Lung (tissue), 12 donors: ENCODE results near the gene GABBR2. TPM values are rescaled to one million over a fixed set of nuclear protein-coding genes. Genes with fewer than 3 reads are reported as not detected.
"Not testable (repeated sequence)": the region's sequence is repeated elsewhere in the genome, so short reads cannot be mapped to it uniquely, and the experiment has no call there.

Source experiments
- ATAC-seq: fragments of 200-7000 bp; cut with Tn5 transposase; one replicate; pipeline ENCODE4 v1.9.1; 2020; ENCODE audit warnings: moderate number of reproducible peaks; ENCODE audit not compliant: insufficient read depth, low FRiP score
- DNase-seq, 3 donors: peaks; one replicate each; pipeline ENCODE4 v3.0.0-alpha.2; 2013 to 2017
- H3K27ac ChIP-seq, 2 donors: one replicate each; pipeline ENCODE4 v1.5.1; 2013; ENCODE audit warnings: mild to moderate bottlenecking in 2 of 2, moderate library complexity in 2 of 2, control low read depth in 1 of 2, inconsistent platforms in 1 of 2, low read depth in 1 of 2, low read length in 1 of 2
- H3K27me3 ChIP-seq, 3 donors: one replicate each; pipeline ENCODE4 v1.5.1; 2013; ENCODE audit warnings: low read length in 2 of 3; ENCODE audit not compliant: control insufficient read depth in 3 of 3, insufficient read depth in 3 of 3
- H3K36me3 ChIP-seq, 4 donors: one replicate each; pipeline ENCODE4 v1.5.1; 2013; ENCODE audit warnings: low read length in 4 of 4, mild to moderate bottlenecking in 1 of 4, moderate library complexity in 1 of 4; ENCODE audit not compliant: control insufficient read depth in 4 of 4, insufficient read depth in 4 of 4
- H3K4me1 ChIP-seq, 5 donors: one replicate each; pipeline ENCODE4 v1.5.1; 2013; ENCODE audit warnings: low read length in 5 of 5, mild to moderate bottlenecking in 2 of 5, moderate library complexity in 1 of 5; ENCODE audit not compliant: control insufficient read depth in 5 of 5, insufficient read depth in 5 of 5
- H3K4me3 ChIP-seq: one replicate; pipeline ENCODE4 v1.5.1; 2013; ENCODE audit warnings: mild to moderate bottlenecking, control low read depth, moderate library complexity
- H3K9ac ChIP-seq, 2 donors: one replicate each; pipeline ENCODE4 v1.5.1; 2013; ENCODE audit warnings: low read length in 2 of 2, control low read depth in 1 of 2; ENCODE audit not compliant: insufficient read depth in 1 of 2
- H3K9me3 ChIP-seq, 4 donors: one replicate each; pipeline ENCODE4 v1.5.1; 2013; ENCODE audit warnings: low read length in 3 of 4, mild to moderate bottlenecking in 1 of 4, moderate library complexity in 1 of 4; ENCODE audit not compliant: control insufficient read depth in 4 of 4, insufficient read depth in 3 of 4
- WGBS, 2 donors: extraction: QIAGEN DNeasy Blood & Tissue Kit; methylation state at CpG; one replicate each; pipeline ENCODE4 v1.1.7; 2013; 5-methylcytosine and 5-hydroxymethylcytosine counted together
- polyA plus RNA-seq, 2 donors: library from polyadenylated mRNA; stranded (reverse); fragments of 200-250 nt; gene quantifications; one replicate each; pipeline ENCODE4 v1.2.1, GENCODE V29; 2013
- total RNA-seq, 2 donors: library from RNA; depleted of rRNA in 1 of 2; stranded (reverse); fragments of >200 nt in 1 of 2; gene quantifications; one replicate each; pipeline ENCODE4 v1.2.1, GENCODE V29; 2014 to 2021
- TF ChIP-seq, protein P1 (sequence below): IDR thresholded peaks from 2 replicates; pipeline ENCODE4 v1.5.1; 2012; ENCODE audit warnings: mild to moderate bottlenecking; ENCODE audit errors: control extremely low read depth, extremely low read depth
- donor health status: control.
- donor health status: control.
- donor health status: Bipolar disorder and iron deficiency.
- donor health status: healthy.
- donor health status: DM: yes; HTN: yes; CAD: no.

Gene GABBR2
- total and polyA plus RNA-seq, 4 donors: 0.40 to 1.8 (median 0.64) TPM

GRCh38 chr9:98656511-98656910, 52.2 kb downstream of the GABBR2 start:
- 79 to 93% methylated on average over 2 of the region's 2 CpGs for WGBS, 2 donors
- Histone ChIP-seq H3K4me3 (no peak overlapping the region), H3K36me3 (no peaks in the 10 kb centered on the region), H3K27me3 (no peaks in the 10 kb centered on the region), H3K4me1 (peaks cover 0 to 7% (median 4%) of the 10 kb centered on the region in 5 donors), H3K9me3 (peaks cover 0 to 2% (median 0%) of the 10 kb centered on the region in 4 donors), H3K27ac (no peak overlapping the region), H3K9ac (no peak overlapping the region)
- ATAC-seq (no peak), DNase-seq (peak in 1 of 3 donors; percentile 4)
- TF ChIP-seq, protein P1, sequence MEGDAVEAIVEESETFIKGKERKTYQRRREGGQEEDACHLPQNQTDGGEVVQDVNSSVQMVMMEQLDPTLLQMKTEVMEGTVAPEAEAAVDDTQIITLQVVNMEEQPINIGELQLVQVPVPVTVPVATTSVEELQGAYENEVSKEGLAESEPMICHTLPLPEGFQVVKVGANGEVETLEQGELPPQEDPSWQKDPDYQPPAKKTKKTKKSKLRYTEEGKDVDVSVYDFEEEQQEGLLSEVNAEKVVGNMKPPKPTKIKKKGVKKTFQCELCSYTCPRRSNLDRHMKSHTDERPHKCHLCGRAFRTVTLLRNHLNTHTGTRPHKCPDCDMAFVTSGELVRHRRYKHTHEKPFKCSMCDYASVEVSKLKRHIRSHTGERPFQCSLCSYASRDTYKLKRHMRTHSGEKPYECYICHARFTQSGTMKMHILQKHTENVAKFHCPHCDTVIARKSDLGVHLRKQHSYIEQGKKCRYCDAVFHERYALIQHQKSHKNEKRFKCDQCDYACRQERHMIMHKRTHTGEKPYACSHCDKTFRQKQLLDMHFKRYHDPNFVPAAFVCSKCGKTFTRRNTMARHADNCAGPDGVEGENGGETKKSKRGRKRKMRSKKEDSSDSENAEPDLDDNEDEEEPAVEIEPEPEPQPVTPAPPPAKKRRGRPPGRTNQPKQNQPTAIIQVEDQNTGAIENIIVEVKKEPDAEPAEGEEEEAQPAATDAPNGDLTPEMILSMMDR: no peak

GRCh38 chr9:98655428-98655827, 53.3 kb downstream of the GABBR2 start:
- ATAC-seq, H3K4me1 ChIP-seq, H3K9me3 ChIP-seq, H3K27ac ChIP-seq, H3K4me3 ChIP-seq, H3K36me3 ChIP-seq, H3K9ac ChIP-seq, DNase-seq, H3K27me3 ChIP-seq: not testable (repeated sequence)
- 76 to 86% methylated on average over 1 of the region's 3 CpGs for WGBS, 2 donors

- DNase-seq: no peak
- H3K27me3 ChIP-seq: peaks cover 0 to 3% (median 3%) of the 10 kb centered on the region in 3 donors
- peaks cover 0 to 2% (median 0%) of the 10 kb centered on the region in 4 donors for H3K9me3 ChIP-seq
- WGBS, 2 donors: 83 to 91% methylated on average over 6 of the region's 6 CpGs
- H3K36me3 ChIP-seq: no peaks in the 10 kb centered on the region
- TF ChIP-seq, protein P1: no peak
- H3K27ac ChIP-seq: no peak overlapping the region
- no peak for ATAC-seq
- no peak overlapping the region for H3K9ac ChIP-seq
- peaks cover 0 to 7% (median 4%) of the 10 kb centered on the region in 5 donors for H3K4me1 ChIP-seq
- H3K4me3 ChIP-seq: no peak overlapping the region
These were observed 54.5 kb downstream of the GABBR2 start for GRCh38 chr9:98654247-98654646.

DNA sequence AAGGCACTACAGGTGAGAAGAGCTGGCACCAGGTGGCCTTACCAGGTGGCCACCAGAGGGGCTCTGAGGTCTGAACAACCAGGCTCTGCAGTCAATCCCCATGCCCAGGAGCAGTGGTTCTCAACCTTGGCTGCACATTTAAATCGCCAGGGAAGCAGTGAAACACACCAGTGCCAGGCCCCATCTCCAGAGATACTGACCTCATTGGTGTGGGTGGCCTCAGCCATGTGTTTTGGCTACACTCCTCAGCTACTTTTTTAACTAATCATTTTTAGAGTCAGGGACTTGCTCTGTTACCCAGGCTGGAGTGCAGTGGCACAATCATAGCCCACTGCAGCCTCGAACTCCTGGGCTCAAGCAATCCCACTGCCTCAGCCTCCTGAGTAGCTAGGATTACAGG, 56.0 kb downstream of the GABBR2 start:
- TF ChIP-seq, protein P1: no peak
- WGBS, 2 donors: 84 to 85% methylated on average over 2 of the region's 2 CpGs
- ATAC-seq: no peak

More for the DNA sequence above, 56.0 kb downstream of the GABBR2 start:
- H3K27me3 ChIP-seq: peaks cover 0 to 3% (median 3%) of the 10 kb centered on the region in 3 donors
- H3K4me1 ChIP-seq: peaks cover 0 to 7% (median 0%) of the 10 kb centered on the region in 5 donors
- H3K9ac ChIP-seq: no peak overlapping the region
- H3K4me3 ChIP-seq: no peak overlapping the region
- no peak for DNase-seq
- H3K36me3 ChIP-seq: no peaks in the 10 kb centered on the region
- H3K27ac ChIP-seq: no peak overlapping the region
- peaks cover 0 to 2% (median 0%) of the 10 kb centered on the region in 4 donors for H3K9me3 ChIP-seq
